22Rv1 (cell line): ENCODE data around the gene CASP7.

Source experiments
- ZFX ChIP-seq: fragments of 450-650 bp; IDR thresholded peaks from 2 replicates; pipeline ENCODE4 v1.6.1; 2017; ENCODE audit warnings: antibody characterized with exemption, borderline replicate concordance
- TF ChIP-seq, protein P1 (sequence below): fragments of 450-650 bp; IDR thresholded peaks from 2 replicates; pipeline ENCODE4 v1.5.1; 2017; ENCODE audit warnings: mild to moderate bottlenecking

GRCh38 chr10:113644185-113645120 is 35.3 kb upstream of the CASP7 start:
- TF ChIP-seq, protein P1, sequence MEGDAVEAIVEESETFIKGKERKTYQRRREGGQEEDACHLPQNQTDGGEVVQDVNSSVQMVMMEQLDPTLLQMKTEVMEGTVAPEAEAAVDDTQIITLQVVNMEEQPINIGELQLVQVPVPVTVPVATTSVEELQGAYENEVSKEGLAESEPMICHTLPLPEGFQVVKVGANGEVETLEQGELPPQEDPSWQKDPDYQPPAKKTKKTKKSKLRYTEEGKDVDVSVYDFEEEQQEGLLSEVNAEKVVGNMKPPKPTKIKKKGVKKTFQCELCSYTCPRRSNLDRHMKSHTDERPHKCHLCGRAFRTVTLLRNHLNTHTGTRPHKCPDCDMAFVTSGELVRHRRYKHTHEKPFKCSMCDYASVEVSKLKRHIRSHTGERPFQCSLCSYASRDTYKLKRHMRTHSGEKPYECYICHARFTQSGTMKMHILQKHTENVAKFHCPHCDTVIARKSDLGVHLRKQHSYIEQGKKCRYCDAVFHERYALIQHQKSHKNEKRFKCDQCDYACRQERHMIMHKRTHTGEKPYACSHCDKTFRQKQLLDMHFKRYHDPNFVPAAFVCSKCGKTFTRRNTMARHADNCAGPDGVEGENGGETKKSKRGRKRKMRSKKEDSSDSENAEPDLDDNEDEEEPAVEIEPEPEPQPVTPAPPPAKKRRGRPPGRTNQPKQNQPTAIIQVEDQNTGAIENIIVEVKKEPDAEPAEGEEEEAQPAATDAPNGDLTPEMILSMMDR: no peak
- no peak for TF ChIP-seq ZFX
